GM19239 (cell line): ENCODE measurements around the gene YPEL1.
A peak's percentile ranks its signal among the peaks of the same experiment; 100 is the strongest.
"Not testable (repeated sequence)": the region's sequence is repeated elsewhere in the genome, so short reads cannot be mapped to it uniquely, and the experiment has no call there.

ENCODE experiments used
- DNase-seq: peaks from one replicate; pipeline ENCODE4 v3.0.0; 2011; ENCODE audit warnings: low spot score; ENCODE audit not compliant: insufficient read length
- FAIRE-seq: peaks from 2 replicates; lab custom pipeline; 2011; peaks lifted over from hg19 to GRCh38; lab: Jason Lieb, UNC

The YPEL1 gene

DNA sequence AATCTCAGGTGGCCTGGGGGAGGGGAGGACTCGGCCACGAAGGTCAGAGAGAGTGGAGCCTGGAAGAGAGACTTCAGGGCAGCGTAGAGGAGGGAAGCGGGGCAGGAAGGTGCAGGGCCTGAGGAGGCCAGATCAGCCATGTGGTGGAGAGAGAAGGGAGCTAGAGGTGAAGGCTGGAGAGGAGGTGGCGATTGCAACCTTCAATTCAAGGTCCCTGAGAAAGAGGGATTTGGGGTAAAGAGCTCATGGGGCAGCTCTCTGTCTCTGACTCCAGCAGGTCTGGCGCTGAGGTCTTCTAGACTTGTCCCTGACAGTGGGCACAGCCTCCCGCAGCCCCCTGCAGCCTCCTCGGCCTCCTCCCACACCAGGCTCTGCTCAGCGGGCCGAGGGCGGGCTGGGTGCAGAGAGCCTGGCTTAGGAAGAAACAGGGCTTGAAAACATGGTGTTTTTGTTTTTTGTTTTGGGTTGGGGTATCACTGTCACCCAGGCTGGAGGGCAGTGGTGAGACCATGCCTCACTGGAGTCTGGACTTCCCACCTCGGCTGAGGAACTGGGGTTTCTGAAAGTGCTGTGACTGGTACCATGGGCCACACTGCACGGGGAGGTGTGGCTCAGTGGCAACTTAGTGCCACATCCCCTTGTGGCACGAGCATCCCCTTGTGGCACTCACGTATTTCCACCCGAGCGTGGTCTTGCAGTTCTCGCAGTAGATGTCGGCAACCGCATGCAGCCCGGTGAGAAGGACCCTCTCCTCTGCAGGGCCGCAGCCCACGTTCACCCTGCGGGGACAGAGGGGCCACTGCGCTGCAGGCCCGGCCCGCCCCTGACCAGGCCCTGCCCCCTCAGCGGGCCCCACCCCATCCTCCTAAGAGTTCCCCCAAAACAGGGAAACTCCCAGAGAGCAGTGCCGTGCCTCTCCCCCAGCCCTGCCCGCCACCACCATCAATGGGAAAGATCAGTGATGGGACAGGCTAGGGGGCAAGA lies 32.6 kb downstream of the YPEL1 start:
- FAIRE-seq (no peak), DNase-seq (no peak)

DNA sequence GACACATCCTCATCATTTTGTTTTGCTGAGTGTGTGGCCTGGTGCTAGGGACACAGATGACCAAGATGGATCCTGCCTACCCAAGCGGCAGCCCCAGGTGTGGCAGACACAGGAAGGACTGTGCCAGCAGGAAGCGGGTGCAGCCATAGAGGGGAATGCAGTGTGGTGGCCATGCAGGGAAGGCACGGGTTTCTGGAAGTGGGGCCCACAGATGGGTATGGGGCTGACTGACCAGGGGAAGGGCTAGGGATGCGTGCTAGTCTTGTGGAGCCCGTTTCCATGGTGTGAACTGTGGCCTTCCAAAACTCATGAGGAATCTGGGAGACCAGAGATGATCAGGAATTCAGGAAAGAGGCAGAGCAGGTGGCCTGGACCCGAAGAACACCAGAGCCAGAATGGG lies 33.5 kb downstream of the YPEL1 start:
- no peak for FAIRE-seq
- no peak for DNase-seq

- FAIRE-seq (no peak), DNase-seq (no peak)
These were observed 34.1 kb downstream of the YPEL1 start for GRCh38 chr22:21701384-21701971.

DNA sequence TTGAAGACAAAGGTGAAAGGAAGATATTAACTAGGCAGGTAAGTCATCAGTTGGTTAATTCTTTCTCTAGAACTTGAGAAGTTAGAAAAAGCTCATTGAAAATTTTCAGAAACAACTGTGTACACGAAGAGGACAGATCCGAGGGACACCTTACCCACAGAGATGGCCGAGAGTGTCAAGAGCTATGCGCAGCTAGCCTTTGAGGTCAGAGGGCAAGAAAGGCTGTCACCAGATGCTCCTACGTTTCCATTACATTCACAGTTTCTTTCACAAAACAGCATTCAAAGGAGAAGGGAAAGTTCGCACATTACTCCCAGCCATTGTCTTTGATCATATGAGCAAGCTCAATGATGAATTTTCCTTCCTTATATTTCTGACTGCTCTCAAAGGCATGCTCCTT lies 34.8 kb downstream of the YPEL1 start:
- DNase-seq: no peak
- no peak for FAIRE-seq

DNA sequence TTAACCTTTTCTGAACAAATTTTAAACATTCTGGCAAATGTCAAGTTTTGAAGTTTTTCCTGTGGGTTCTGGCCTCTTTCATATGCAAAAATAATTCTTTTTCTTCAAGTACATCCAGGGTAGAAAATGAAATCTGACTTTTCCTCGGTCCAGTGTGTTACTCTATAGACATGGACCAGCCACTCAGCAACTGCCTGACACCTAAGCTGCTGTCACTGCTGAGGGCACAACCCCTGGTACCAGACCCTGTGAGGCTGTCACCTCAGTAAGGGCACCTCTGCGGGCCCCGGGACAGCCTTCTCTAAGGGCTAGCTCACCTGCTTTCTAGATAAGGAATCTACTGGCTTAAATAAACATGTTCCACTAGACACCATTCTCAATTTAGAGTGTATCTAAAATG lies 36.0 kb downstream of the YPEL1 start:
- DNase-seq: no peak
- FAIRE-seq: no peak

DNA sequence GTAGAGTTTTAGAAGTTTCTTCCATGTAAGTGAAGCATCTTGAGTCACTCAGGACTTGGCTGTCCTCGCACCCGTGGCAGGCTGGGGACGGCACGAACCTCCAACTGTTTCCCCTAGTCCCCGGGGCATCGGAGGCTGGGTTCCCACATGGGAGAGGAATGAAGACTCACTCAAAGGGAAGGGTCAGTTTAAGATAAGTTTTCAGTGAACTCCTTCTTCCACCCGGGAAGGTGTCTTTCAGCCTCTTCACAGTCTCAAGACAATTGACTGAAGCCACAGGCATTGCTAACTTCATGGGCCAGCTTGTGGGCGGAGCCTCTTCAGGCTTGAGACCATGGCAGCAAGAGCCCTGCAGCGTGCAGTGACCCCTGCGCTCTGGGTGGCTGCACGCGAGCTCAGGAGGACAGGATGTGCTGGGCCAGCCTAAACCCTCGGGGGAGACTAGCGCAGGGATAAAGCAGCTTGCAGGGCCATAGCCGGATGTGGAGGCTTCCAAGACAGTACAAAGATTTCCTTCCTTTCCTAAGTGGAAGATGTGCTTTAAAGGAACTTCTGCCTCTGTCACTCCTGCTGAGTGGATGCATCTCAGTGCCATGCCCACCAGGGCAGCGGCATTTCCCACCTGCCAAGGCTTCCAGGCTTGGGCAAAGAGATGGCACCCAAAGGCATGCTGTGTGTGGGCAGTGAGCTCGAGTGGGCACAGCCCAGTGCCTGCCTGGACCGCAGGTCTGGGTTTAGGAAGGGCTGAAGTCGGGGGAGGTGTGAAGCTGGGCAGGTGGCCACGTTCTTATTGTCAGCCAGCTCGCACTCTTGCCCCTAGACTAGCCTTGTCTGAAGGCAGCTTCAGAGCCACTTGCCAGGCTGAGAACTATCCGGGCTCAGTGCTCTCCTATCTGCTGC lies 36.9 kb downstream of the YPEL1 start:
- FAIRE-seq (no peak), DNase-seq (no peak)

DNA sequence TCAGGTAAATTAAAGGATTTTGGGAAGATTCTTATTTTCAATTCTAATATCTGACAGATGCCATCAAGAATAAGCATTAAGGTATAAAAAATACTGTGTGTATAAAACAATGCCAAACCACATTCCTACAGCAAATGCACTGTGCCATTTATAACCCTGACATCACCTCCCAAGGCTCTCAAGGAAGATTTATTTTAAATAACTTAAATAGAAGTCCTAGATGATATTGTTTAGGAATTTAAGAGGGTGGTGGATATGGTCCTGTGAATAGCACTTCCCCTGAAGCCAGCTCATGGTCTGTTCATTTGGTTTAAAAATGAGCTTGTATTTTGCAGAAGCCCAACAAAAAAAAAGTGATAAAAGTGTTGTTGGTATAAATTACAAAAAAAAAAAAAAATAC lies 37.7 kb downstream of the YPEL1 start:
- no peak for FAIRE-seq
- DNase-seq: no peak

- DNase-seq (no peak), FAIRE-seq (no peak)
These were observed 38.4 kb downstream of the YPEL1 start for GRCh38 chr22:21697021-21697771.

- DNase-seq: no peak
- no peak for FAIRE-seq
These were observed 39.5 kb downstream of the YPEL1 start for GRCh38 chr22:21696115-21696514.

- no peak for FAIRE-seq
- DNase-seq: no peak
These were observed 40.0 kb downstream of the YPEL1 start for GRCh38 chr22:21695430-21696085.

DNA sequence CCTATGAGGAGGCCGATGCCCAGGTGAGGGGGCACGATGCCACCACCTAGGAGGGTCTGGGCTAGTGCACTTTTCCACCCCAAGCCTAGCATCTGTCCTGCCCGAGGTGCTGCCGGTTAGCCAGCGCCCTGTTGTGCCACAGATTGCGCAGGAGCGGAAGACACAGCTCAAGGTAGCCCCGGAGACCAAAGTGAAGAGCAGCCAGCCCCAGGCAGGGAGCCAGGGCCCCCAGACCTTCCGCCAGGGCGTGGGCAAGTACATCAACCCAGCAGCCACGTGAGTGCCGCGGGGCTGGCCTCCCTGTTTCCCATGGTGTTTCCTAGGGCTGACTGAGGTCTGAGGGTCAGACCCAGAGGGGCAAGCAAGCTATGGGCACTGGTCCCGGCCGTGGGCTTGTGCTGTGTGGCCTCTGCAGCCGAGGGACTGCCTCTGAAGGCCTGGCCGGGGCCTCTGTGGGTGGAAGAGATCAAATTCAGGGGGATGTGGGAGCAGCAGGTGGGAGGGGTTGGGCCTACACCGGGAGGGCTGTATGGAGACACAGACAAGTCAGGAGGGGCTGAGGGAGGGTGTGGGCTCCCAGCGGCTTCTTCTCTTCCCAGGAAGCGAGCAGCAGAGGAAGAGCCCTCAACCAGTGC lies 40.7 kb downstream of the YPEL1 start:
- DNase-seq (no peak), FAIRE-seq (no peak)

DNA sequence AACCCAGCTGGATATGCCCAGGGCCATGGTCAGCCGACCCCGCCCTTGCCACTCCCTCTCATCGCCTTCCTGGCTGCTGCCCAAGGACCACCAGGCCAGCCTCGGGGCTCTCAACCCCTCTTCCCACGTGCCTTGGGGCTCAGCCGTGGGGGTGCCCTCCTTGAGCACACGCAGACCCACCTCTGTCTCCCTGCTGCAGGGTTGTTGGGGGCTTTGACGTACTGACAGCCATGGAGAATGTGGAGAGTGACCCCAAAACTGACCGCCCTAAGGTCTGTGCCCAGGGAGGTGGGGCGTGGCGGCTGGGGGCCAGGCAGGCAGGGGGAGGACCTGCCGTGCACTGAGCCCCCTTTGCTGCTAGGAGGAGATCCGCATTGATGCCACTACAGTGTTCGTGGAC lies 41.2 kb downstream of the YPEL1 start:
- no peak for DNase-seq
- FAIRE-seq: no peak

DNA sequence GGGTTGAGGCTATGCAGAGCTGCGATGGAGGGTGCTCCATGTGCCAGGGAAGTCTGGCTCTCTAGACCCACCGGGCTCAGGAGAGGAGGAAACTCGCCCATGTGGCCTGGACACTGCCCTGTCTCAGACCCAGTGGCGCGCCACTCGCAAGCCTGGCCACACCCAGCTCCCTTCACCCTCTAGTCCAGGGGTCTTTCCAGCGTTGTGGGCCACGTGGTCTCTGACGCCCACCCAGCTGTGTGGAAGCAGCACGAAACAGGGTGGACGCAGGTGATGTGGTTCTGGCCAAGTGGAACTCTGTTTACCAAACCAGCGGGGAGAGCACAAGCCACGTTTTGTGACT lies 41.6 kb downstream of the YPEL1 start:
- DNase-seq: no peak
- FAIRE-seq: no peak

DNA sequence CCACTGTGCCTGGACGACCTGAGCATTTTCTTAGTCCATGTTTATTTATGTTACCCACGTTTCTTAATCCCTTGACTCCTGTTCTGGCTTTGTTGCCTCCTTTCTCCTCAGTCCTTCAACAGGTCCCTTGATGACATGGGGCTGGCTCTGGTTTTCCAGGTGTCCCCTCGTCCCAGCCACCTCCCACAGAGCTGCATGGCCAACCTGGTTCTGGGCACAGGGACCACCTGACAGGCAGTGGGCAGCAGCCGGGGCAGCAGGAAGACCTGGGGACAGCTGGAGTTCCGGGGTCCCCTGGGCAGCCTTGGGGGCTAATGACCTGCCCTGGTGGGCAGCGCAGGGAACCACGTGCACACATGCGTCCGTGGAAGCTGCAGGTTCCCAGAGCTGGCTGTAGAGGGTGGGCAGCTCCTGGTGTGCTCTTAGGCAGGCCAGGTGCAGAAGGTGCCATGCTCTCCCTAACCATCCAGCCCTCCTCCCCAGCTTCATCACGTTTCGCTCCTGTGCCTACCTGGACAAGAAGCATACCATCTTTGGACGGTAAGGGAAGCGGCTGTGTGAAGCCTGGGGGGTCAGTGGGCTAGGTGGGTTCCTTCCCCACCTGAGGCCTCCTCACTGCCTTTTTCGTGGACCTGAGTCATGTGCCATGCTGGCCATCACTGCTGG lies 42.1 kb downstream of the YPEL1 start:
- no peak for DNase-seq
- FAIRE-seq: no peak

DNA sequence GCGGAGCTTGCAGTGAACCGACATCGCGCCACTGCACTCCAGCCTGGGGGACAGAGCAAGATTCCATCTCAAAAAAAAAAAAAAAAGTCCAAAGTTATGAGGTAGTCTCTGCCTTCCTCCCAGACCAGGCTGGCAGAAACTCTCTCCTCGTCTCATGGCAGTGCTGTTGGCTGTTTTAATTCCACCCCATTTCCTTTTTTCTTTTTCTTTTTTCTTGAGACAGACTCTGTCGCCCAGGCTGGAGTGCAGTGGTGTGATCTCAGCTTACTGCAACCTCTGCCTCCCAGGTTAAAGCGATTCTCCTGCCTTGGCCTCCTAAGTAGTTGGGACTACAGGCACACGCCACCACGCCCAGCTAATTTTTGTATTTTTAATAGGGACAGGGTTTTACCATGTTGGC lies 42.7 kb downstream of the YPEL1 start:
- not testable (repeated sequence) for DNase-seq, FAIRE-seq

DNA sequence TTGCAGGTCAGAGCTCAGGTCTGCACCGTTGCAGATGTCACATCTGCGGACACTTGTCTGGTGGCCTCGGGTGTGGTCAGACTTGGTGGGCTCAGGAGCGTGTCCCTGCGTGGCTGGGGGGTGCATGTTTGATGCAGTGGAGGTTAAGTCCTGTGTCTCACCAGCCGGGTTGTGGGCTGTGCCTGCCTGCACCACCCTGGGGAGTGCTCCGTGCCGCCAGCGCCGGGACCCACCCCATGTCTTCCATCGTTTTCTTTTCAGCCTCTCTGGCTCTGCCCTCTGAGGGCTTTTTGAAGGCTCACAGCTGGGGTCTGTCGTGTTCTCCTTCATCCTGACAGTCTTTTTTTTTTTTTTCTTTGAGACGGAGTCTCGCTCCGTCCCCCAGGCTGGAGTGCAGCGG lies 43.8 kb downstream of the YPEL1 start:
- FAIRE-seq (no peak), DNase-seq (no peak)

GRCh38 chr22:21690401-21690801 lies 45.2 kb downstream of the YPEL1 start:
- peak; percentile 71 for FAIRE-seq
- peak; percentile 58 for DNase-seq

GRCh38 chr22:21688706-21689381 lies 46.8 kb downstream of the YPEL1 start:
- FAIRE-seq: no peak
- DNase-seq: no peak
